Large intestine (tissue), 3 donors: ENCODE measurements around the gene APOBEC2. TPM values are rescaled to one million over a fixed set of nuclear protein-coding genes. Genes with fewer than 3 reads are reported as not detected.

ENCODE experiments used
- DNase-seq, 2 donors: peaks; one replicate each; pipeline versions ENCODE4 v3.0.0 to v3.0.0-alpha.2; 2013
- H3K27ac ChIP-seq: one replicate; pipeline ENCODE4 v1.5.1; 2013; ENCODE audit warnings: low read length
- H3K27me3 ChIP-seq: 2 replicates; pipeline ENCODE4 v1.6.1; 2013; ENCODE audit warnings: low read length; ENCODE audit not compliant: control insufficient read depth, insufficient read depth
- H3K36me3 ChIP-seq: 2 replicates; pipeline ENCODE4 v1.6.1; 2013; ENCODE audit warnings: low read length; ENCODE audit not compliant: control insufficient read depth, insufficient read depth
- H3K4me1 ChIP-seq: one replicate; pipeline ENCODE4 v1.6.1; 2013; ENCODE audit warnings: low read length; ENCODE audit not compliant: control insufficient read depth, insufficient read depth
- H3K4me3 ChIP-seq: one replicate; pipeline ENCODE4 v1.5.1; 2013; ENCODE audit warnings: low read length
- H3K9me3 ChIP-seq: one replicate; pipeline ENCODE4 v1.6.1; 2013; ENCODE audit warnings: mild to moderate bottlenecking, low read depth, low read length, moderate library complexity; ENCODE audit not compliant: control insufficient read depth
- WGBS: methylation state at CpG from one replicate; pipeline ENCODE4 v1.1.5; 2013; ENCODE audit warnings: low lambda C conversion rate; ENCODE audit not compliant: insufficient coverage; 5-methylcytosine and 5-hydroxymethylcytosine counted together
- polyA plus RNA-seq: library from polyadenylated mRNA; unstranded; fragments of 120-200 nt; gene quantifications from one replicate; pipeline ENCODE4 v1.2.1, GENCODE V29; 2013

The APOBEC2 gene
- polyA plus RNA-seq, 1 donor: 5.6 TPM

DNA sequence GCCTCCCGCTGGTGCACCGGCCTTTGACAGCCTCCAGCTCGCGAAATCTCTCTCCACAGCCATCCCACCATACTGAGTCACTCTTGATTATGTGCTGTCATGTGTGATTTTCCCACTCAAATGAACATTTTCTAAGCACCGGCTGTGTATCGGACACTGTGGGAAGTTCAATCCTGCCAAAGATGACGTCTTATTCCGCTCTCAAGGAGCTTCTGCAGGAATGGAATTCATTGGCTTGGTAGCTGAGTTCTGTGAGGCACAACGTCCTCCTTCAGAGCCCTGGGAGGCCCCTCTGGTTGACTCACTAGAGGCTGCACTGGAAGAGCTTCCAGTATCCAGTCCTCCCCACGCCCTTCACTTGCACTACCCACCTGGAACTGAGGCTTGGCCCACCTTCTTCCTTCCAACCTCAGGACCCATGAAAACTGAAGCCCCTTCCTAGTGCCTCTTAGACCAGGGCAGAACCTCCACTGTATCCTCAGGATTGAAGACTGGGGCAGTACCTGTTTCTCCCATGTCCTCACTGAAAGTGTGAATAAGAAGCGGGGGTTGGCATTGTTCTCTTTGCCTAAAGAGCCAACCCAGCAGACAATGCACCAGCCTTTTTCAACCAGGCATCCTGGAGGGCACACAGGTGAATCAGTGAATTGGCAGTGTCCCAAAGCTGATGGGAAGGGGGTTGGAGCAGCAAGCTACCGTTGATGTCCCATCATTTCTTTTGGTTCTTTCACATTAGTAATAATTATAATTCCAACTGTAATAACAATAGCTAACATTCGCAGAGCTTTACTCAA is 15.7 kb upstream of the APOBEC2 start:
- Histone ChIP-seq H3K27ac (peak overlapping the region; percentile 100), H3K4me3 (peak overlapping the region; percentile 70), H3K9me3 (no peaks in the 10 kb centered on the region), H3K4me1 (peaks cover 39% of the 10 kb centered on the region), H3K36me3 (peaks cover 32% of the 10 kb centered on the region), H3K27me3 (no peaks in the 10 kb centered on the region)
- WGBS: 65% methylated on average over 2 of the region's 13 CpGs
- no peak for DNase-seq

DNA sequence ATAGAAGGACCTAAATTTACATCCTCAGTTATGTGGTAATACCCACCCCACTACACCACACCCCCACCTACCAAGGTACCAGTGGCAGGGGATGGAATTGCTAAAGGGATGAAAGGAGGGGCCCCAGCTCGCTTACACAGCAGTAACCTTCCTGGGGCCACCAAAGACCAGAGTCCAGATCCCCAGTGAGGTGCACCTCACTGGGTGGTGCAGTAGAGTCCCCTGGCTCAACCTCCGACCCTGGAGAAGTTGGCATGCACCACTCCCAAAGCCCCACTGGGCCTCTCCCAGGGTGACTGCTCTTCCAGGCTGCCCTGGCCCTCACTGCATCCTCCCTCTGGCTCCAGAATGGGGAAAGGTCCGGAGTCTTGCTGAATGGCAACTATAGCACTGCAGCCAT is 14.8 kb upstream of the APOBEC2 start:
- Histone ChIP-seq H3K4me1 (peaks cover 45% of the 10 kb centered on the region), H3K4me3 (peak overlapping the region; percentile 70), H3K27ac (peak overlapping the region; percentile 100), H3K9me3 (no peaks in the 10 kb centered on the region), H3K27me3 (no peaks in the 10 kb centered on the region), H3K36me3 (peaks cover 24% of the 10 kb centered on the region)
- no CpG with 5 or more reads among the region's 3 CpGs for WGBS
- DNase-seq: peak; percentile 73 to 84

DNA sequence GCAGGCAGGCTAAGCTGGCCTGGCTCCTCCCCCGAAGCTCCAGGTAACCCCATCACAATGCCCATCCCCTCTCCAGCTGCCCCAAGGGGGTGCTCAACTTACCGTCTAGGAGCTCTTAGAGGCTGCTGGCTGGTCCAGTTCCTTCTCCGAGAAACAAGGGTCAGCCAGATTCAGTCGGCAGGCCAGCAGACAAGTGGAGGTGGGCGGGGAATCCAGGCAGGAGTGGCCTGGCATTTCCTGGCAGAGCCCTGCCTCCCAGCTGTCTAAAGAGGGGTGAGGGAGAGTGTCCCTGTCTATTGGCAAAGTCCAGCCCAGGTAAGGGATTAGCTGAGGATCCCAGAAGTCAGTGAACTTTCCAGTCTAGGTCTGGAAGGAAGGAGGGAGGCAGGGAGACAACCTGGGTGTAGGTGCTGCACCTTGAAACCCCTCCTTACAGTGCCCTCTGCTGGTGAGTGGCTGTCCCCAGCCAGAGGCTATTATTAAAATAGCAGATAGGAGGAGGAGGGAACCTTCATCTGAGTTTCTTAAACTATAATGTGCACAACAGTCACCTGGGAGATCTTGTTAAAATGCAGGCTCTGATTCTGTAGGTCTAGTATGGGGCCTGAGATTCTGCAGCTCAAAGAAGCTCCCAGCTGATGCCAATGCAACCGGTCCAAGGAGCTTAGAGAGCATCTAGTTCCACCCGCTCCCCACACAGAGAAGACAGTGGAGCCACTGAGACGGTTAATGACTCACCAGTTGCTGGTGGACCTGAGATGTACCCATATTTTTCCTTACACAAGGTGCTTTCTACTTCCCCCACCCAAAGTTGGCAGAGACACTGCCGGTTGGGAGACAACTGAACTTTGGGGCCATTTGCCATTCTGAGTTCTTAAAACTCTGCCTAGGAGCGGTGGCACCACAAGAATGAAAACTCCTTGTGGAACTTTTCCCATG is 13.7 kb upstream of the APOBEC2 start, which contains the start of gene UNC5CL:
UNC5CL (minus strand) TSS at position 162 of the 939 bp plus-strand sequence. CDS start 4,147 bp downstream, outside the sequence.
- Histone ChIP-seq H3K9me3 (no peaks in the 10 kb centered on the region), H3K36me3 (peaks cover 13% of the 10 kb centered on the region), H3K27ac (peak within 1 kb of the TSS; percentile 100), H3K4me3 (peak within 1 kb of the TSS; percentile 70), H3K4me1 (peaks cover 45% of the 10 kb centered on the region), H3K27me3 (no peaks in the 10 kb centered on the region)
- DNase-seq: peak; percentile 95 to 97
- no CpG with 5 or more reads among the region's 10 CpGs for WGBS

DNA sequence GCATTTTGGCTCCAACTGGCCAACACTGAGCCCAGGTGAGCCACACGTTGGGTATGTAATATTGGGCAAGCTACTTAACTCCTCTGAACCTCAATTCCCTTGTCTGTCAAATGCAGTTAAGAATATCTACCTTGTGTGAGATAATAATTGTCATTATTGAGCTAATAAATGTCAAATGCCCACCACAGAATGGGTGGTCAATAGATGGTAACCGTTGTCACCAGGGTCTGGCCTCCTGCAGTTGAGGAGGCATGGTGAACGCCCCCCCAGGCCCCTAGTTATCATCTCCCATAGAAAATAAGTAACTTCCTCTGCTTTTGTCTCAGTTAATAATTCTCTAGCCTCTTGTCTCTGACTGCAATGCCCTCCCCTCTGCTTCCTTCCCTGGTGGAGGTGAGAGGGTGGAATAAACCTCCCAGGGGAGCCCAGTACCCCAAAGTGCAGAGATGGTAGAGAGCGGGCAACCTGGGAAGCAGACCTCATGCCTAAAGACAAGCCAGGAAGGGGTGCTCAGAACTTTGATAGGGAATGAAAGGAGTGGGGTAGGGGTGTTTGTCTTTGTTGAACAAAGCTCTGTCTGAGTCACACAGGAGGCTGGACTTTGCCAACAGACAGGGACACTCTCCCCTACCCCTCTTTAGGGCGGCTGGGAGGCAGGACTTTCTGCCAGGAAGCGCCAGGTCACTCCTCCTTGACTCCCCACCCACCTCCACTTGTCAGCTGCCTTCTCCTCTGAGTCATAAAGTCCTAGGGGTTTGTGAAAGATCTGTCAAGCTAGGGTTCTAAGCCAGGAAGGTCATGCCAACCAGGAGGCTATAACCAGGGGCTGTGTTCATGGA is 12.7 kb upstream of the APOBEC2 start:
- DNase-seq: peak; percentile 95 to 98
- WGBS: no CpG with 5 or more reads among the region's 6 CpGs
- Histone ChIP-seq H3K4me3 (peak overlapping the region; percentile 70), H3K36me3 (peaks cover 3% of the 10 kb centered on the region), H3K9me3 (no peaks in the 10 kb centered on the region), H3K4me1 (peaks cover 40% of the 10 kb centered on the region), H3K27me3 (no peaks in the 10 kb centered on the region), H3K27ac (peak overlapping the region; percentile 100)

DNA sequence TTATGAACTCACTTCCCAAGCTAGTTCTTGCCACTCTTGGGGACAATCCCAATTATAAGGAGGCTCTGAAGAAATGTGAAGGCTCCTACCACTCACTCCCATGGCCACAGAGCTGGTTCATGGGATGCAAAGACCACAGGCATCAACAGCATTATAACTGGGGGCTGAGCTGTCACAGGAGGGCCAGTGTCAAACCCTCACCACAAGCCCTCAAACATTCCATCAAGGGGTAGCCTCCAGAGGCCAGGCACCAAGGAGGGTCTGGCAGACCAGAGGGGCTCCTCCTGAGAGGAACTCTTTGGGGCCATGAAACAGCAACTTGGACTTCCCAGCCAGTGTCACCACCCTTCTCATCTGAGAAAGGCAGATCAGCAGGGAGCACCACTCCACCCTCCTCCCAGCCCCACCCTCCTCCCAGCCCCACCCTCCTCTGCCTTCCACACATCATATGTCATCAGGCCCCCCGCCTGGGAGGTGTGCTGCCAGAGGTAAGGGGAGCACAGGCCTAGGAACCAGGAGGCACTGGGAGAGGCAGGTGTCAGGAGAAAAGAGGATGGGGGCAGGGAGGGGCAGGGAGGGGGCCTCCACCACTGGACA is 12.0 kb upstream of the APOBEC2 start:
- H3K27me3 ChIP-seq: no peaks in the 10 kb centered on the region
- no peaks in the 10 kb centered on the region for H3K9me3 ChIP-seq
- peak overlapping the region; percentile 100 for H3K27ac ChIP-seq
- no peaks in the 10 kb centered on the region for H3K36me3 ChIP-seq
- peak in 1 of 2 donors; percentile 70 for DNase-seq
- H3K4me1 ChIP-seq: peaks cover 43% of the 10 kb centered on the region
- no CpG with 5 or more reads among the region's 1 CpG for WGBS
- no peak overlapping the region for H3K4me3 ChIP-seq

DNA sequence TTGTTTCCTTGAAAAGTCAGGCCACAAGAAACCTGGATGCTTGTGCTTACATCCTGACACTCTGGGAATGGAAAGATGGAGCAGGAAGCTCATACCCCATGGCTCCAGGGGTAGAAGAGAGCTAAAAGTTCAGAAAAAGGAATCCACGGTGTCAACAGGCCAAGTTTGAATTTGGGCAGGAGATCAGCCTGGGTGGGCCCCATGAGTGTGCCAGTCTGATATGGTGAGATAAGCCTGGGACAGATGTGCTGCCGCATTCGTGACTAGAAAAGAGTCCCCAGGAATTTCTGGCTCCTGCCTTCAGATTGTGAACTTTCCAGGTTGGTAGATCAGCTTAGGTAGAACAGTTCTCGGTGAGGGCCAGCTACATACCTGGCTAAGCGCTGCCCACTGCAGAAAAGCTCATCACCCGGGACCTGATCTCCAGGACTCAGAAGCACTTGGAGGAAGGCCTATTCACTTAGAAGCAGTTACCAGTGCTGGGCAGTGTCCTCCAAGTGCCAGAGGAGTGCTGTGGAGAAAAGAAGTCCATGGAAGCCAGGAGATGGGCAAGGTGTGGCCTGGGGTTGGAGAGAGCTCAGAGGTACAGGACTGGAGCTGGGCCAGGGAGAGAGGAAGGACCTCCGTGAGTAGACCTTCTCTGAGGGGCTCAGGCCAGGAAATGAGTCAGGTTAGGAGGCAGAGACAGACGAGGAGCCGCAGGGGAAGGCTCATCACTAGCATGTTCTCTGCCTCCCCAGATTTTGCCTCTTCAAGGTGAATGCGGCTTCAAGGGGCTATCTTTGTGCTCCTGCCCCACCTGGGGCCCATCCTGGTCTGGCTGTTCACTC is 10.6 kb upstream of the APOBEC2 start, which contains the start of gene TSPO2:
TSPO2 (plus strand) TSS at position 242 of the 830 bp plus-strand sequence; CDS start at position 761, 519 bp downstream.
- Histone ChIP-seq H3K4me1 (peaks cover 57% of the 10 kb centered on the region), H3K27ac (peak within 1 kb of the TSS; percentile 100), H3K4me3 (no peak within 1 kb of the TSS), H3K36me3 (no peaks in the 10 kb centered on the region), H3K9me3 (no peaks in the 10 kb centered on the region), H3K27me3 (no peaks in the 10 kb centered on the region)
- no CpG with 5 or more reads among the region's 10 CpGs for WGBS
- DNase-seq: no peak

DNA sequence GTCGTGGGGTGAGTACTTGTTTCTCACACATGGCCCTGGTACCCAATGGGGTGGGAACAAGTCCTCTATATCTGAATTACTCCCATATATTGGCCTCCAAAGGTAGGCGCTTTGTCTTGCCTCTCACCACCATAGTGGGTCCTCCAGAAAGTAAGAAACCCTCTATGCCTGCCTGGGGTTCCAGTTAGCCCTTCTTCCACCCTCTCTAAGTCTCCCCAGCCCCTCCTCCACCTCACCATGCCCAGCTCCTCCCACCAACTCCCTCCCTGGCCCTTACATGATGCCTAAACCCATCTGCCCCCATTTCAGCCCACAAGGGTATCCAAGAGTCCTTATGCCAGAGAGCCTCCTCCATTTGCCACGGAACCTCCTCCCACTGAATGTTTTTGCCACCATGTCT is 9.9 kb upstream of the APOBEC2 start:
- H3K4me1 ChIP-seq: peaks cover 64% of the 10 kb centered on the region
- DNase-seq: no peak
- H3K27ac ChIP-seq: no peak overlapping the region
- H3K9me3 ChIP-seq: no peaks in the 10 kb centered on the region
- no CpG with 5 or more reads among the region's 3 CpGs for WGBS
- no peaks in the 10 kb centered on the region for H3K36me3 ChIP-seq
- H3K4me3 ChIP-seq: no peak overlapping the region
- H3K27me3 ChIP-seq: no peaks in the 10 kb centered on the region

DNA sequence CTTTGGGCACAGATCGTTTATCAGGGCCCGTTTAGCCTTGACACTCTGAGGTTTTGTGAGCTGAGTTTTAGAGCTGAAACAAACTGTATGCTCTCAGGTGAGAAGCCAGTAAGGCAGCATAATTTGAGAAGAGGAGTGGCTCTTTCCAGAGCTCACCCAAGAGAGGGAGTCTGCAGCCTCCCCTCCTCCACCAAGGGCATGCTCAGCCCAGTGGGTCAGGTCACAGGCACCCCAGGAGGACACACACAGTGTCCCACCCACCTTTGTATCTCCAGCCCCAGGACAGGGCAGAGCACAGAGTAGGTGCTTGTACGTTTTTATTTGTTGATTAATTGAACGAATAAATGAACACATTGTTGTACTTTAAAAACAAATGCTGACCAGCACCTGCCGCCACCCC is 7.3 kb upstream of the APOBEC2 start:
- peak overlapping the region; percentile 92 for H3K27ac ChIP-seq
- H3K4me3 ChIP-seq: no peak overlapping the region
- H3K27me3 ChIP-seq: no peaks in the 10 kb centered on the region
- H3K9me3 ChIP-seq: no peaks in the 10 kb centered on the region
- 71% methylated on average over 2 of the region's 5 CpGs for WGBS
- H3K4me1 ChIP-seq: peaks cover 76% of the 10 kb centered on the region
- no peaks in the 10 kb centered on the region for H3K36me3 ChIP-seq
- no peak for DNase-seq

DNA sequence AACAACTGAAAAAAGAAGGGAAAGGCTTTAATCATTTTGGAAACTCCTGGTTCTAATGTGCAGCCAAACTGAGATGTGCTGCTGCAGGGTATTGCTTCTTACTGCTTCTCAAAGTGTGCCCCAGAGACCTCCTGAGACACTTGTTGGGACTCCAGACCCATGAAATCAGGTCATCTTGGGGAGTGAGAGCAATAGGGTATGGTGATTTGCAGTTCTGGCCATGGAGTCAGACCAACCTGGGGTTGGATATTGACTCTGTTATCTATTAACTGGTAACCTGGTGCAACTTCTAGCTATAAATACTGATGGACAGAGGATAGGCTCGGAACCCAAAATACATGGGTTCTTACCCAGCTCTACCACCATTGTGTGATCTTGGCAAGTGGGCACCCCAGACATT is 6.9 kb upstream of the APOBEC2 start:
- Histone ChIP-seq H3K36me3 (no peaks in the 10 kb centered on the region), H3K27me3 (no peaks in the 10 kb centered on the region), H3K4me1 (peaks cover 74% of the 10 kb centered on the region), H3K9me3 (no peaks in the 10 kb centered on the region), H3K4me3 (no peak overlapping the region), H3K27ac (peak overlapping the region; percentile 92)
- WGBS: no CpG with 5 or more reads among the region's 1 CpG
- no peak for DNase-seq
